HG02943 (cell line): ENCODE data around the gene ATG5.
"Not testable (repeated sequence)": the region's sequence is repeated elsewhere in the genome, so short reads cannot be mapped to it uniquely, and the experiment has no call there.

Source experiments
- ATAC-seq: cut with Tn5 transposase; IDR thresholded peaks from one replicate; pipeline ENCODE4 v1.9.1; 2021; ENCODE audit warnings: mild to moderate bottlenecking, low read depth, moderate library complexity; ENCODE audit not compliant: unreplicated experiment

The ATG5 gene

DNA sequence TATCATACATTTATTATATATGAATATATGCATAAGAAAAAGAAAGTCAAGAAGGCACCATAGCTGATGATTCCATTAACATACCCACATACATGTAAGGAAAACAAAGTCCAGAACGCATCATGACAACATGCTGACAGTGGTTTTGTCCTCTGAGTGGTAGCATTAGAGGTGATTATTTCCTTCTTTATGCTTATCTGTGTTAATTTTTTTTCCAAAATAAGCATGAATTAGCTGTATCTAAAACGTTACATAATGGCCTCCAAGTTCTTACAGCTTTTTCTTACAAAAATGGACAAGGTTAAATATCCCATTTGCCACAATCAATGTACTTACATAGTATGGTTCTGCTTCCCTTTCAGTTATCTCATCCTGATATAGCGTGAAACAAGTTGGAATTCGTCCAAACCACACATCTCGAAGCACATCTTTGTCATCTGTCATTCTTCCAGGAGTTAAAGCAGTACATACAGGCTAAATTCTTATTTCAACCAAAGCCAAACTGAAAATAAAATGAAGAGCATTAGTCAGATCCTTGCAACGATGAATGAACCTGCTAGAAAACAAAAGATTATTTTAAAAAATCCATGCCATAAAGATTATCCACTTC, 9.7 kb downstream of the ATG5 start:
- no peak for ATAC-seq

- ATAC-seq, result no peak
Measured at GRCh38 chr6:106309766-106310373, 15.7 kb downstream of the ATG5 start.

DNA sequence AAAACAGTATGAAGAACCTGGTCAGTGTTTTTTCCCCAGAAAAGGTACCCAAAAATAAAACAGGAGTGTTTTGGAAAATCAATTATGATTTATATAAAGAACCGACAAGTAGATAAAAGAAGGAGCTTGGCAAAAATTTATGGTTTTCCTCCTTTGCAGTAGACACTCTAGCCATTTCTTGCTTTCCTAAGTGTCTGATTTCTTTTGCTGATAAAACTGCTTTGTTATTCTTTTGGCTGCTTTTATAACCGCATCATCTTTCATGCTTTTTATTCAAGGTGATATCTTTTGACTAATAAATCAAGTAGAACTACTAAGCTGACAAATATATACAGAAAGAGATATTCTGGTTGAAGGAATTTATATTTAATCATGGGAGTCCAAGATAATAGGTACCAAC, 16.6 kb downstream of the ATG5 start:
- ATAC-seq, result no peak

DNA sequence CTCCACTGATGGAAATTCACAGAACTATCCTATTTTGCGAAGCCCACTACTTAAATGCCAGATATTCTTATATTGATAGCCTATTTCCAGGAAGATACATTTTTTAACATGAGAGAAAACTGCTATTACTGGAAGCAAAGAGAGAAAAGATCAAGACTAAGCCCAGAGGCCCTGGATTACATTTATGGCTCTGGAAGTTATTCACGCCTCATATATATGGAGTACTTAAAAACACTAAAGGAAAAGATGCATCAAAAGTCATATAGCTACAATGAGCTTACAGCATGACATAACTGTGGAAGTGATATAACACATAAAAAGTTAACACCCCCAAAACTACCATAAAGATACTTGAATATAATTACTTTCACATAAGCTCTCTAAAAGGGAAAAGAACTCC, 19.8 kb downstream of the ATG5 start:
- no peak for ATAC-seq

GRCh38 chr6:106300944-106301343, 24.6 kb downstream of the ATG5 start:
- no peak for ATAC-seq

- no peak for ATAC-seq
Measured at GRCh38 chr6:106300020-106300780, 25.4 kb downstream of the ATG5 start.

- ATAC-seq, result no peak
Measured at GRCh38 chr6:106293116-106293515, 32.4 kb downstream of the ATG5 start.

DNA sequence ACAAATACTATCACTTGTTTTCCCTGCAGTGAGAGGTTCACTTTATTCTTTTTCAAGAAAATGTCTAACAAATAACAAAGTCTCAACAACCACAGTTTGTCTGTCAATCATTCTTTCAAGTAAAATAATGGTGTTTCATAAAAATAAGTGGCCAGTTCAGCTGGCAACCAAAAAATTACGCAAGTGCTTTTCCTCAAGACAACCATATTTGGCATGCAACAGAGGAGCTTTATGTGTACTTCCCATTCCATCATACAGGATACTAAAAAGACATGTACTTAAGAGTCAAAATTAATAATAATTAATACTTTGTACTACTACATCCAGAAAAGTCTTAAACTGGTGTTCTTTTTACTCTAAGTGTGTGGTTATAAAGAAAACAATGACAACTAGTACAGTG, 34.6 kb downstream of the ATG5 start:
- no peak for ATAC-seq

DNA sequence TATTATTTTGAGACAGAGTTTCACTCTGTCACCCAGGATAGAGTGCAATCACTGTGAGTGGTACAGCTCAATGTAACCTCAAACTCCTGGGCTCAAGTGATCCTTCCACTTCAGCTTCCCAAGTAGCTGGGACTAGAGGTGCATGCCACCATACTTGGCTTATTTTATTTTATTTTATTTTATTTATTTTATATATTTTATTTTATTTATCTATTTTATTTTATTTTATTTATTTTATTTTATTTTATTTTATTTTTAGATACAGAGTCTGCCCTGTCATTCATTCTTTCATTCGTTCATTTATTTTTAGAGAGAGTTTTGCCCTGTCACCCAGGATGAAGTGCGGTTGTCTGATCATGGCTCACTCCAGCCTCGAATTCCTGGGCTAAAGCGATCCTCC, 35.5 kb downstream of the ATG5 start:
- no peak for ATAC-seq

GRCh38 chr6:106287215-106287614, 38.3 kb downstream of the ATG5 start:
- no peak for ATAC-seq

- ATAC-seq, result no peak
Measured at GRCh38 chr6:106286746-106287145, 38.8 kb downstream of the ATG5 start.

DNA sequence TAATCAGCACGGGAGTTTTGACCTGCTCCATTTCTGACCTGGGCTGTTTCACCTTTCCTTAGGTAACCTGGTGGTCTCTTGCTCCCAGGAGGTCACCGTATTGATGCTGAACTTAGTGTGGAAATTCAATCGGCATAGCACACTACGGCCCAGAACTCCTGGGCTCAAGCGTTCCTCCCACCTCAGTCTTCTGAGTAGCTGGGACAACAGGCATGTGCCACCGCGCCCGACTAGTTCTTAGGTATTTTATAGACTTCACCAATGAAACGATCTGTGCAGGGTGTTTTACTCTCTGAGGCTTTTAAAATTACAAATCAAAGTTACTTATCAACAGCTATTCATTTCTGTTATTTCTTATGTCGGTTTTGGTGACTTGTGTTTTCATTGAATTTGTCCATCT, 42.1 kb downstream of the ATG5 start:
- ATAC-seq, result no peak

GRCh38 chr6:106281661-106282060, 43.9 kb downstream of the ATG5 start:
- no peak for ATAC-seq

- ATAC-seq, result no peak
Measured at GRCh38 chr6:106281088-106281487, 44.5 kb downstream of the ATG5 start.

- no peak for ATAC-seq
Measured at GRCh38 chr6:106279179-106279578, 46.4 kb downstream of the ATG5 start.

DNA sequence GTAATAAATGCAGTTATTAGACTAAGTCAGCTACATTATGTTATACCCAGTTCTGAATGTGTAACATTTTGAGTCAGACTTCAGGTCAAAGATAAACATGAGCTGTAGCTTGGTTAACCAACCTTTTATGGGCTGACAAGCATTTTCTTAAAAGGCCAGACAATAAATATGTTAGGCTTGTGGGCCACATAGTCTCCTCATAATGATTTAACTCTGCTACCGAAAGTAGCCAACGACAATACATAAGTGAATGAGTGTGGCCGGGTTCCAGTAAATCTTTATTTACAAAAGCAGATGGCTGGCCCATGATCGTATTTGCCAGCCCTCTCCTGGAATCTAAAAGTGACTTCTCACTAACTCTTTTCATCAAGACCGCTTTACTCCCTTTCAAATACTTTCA, 49.9 kb downstream of the ATG5 start:
- no peak for ATAC-seq

DNA sequence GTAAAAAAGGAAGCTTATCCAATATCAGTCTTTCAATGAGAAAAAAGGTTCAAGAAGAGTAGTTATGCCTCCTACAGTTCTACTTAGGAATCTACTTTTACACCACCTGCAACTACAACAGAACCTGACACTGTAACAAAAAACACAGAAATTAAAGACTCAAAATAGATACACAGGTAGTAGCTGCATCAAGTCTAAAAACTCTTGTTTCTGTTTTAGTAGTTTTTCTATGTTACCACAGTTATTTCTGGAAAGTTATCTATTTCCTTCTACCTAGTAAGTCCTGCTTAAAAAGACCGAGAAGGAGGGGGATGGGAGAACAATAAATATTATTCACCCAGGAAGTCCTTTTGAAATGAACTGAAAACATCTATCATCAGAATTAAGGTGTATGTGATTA, 52.5 kb downstream of the ATG5 start:
- ATAC-seq, result no peak

DNA sequence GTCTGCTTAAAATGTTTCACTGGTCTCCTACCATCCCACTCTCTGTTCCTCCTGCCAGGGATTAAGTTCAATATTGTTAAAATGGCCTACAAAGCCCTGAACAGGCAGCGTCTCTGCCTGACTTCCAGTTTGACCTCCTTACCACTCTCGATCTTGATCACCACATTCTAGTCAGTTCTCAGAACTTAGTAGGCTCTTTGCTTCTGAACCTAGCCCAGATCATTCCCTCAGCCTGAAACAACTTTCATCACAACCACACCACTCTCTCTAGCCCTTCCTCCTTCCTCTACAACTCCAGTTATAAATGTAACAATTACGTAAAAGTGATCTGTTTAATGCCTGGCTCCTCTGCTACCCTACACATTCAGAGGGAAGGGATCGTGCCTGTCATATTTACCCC, 53.3 kb downstream of the ATG5 start:
- no peak for ATAC-seq

- ATAC-seq, result no peak
Measured at GRCh38 chr6:106270414-106270813, 55.1 kb downstream of the ATG5 start.

- not testable (repeated sequence) for ATAC-seq
Measured at GRCh38 chr6:106269268-106269919, 56.2 kb downstream of the ATG5 start.

DNA sequence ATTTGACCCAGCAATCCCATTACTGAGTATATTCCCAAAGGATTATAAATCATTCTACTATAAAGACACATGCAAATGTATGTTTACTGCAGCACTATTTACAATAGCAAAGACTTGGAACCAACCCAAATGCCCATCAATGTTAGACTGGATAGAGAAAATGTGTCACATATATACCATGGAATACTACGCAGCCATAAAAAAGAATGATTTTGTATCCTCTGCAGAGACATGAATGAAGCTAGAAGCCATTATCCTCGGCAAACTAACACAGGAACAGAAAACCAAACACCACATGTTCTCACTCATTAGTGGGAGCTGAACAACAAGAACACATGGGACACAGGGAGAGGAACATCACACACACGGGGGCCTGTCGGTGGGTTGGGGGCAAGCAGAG, 57.1 kb downstream of the ATG5 start:
- not testable (repeated sequence) for ATAC-seq
